NOMO-1 treated with DMSO at 0.1 percent for 48 hours (cell line): ENCODE results near the gene HYAL4.
A peak's percentile ranks its signal among the peaks of the same experiment; 100 is the strongest.
"Not testable (repeated sequence)": the region's sequence is repeated elsewhere in the genome, so short reads cannot be mapped to it uniquely, and the experiment has no call there.

Experiments
- DNase-seq: peaks from one replicate; lab custom pipeline; 2025; ENCODE audit not compliant: unreplicated experiment; lab: John Stamatoyannopoulos, UW

The HYAL4 gene

GRCh38 chr7:123844712-123845219, at the start of gene HYAL4:
HYAL4 (plus strand) TSS chr7:123845169; CDS start chr7:123868274, 23,105 bp downstream.
- no peak for DNase-seq

- no peak for DNase-seq
These were observed 49.1 kb upstream of the HYAL4 start for GRCh38 chr7:123795917-123796316.

GRCh38 chr7:123796568-123796967, 48.4 kb upstream of the HYAL4 start:
- DNase-seq, result no peak

- peak; percentile 7 for DNase-seq
These were observed 47.1 kb upstream of the HYAL4 start for GRCh38 chr7:123797673-123798531.

- no peak for DNase-seq
These were observed 46.3 kb upstream of the HYAL4 start for GRCh38 chr7:123798532-123799188.

- no peak for DNase-seq
These were observed 42.7 kb upstream of the HYAL4 start for GRCh38 chr7:123802249-123802648.

GRCh38 chr7:123805287-123805686, 39.7 kb upstream of the HYAL4 start:
- no peak for DNase-seq

GRCh38 chr7:123809471-123809870, 35.5 kb upstream of the HYAL4 start:
- no peak for DNase-seq

GRCh38 chr7:123811056-123811455, 33.9 kb upstream of the HYAL4 start:
- DNase-seq, result no peak

GRCh38 chr7:123816916-123817315, 28.1 kb upstream of the HYAL4 start:
- DNase-seq, result no peak

- DNase-seq, result no peak
These were observed 26.0 kb upstream of the HYAL4 start for GRCh38 chr7:123819001-123819400.

GRCh38 chr7:123819795-123820194, 25.2 kb upstream of the HYAL4 start:
- not testable (repeated sequence) for DNase-seq

- DNase-seq, result no peak
These were observed 24.1 kb upstream of the HYAL4 start for GRCh38 chr7:123820864-123821263.

- no peak for DNase-seq
These were observed 23.6 kb upstream of the HYAL4 start for GRCh38 chr7:123821320-123821719.

- no peak for DNase-seq
These were observed 20.8 kb upstream of the HYAL4 start for GRCh38 chr7:123823898-123824753.

GRCh38 chr7:123824754-123825067, 20.3 kb upstream of the HYAL4 start:
- no peak for DNase-seq

GRCh38 chr7:123828805-123829204, 16.2 kb upstream of the HYAL4 start:
- DNase-seq, result no peak

GRCh38 chr7:123836656-123837055, 8.3 kb upstream of the HYAL4 start:
- no peak for DNase-seq

GRCh38 chr7:123839106-123839505, 5.9 kb upstream of the HYAL4 start:
- DNase-seq, result not testable (repeated sequence)

- DNase-seq, result not testable (repeated sequence)
These were observed 827 bp upstream of the HYAL4 start for GRCh38 chr7:123844142-123844541.

GRCh38 chr7:123845823-123846216, 851 bp downstream of the HYAL4 start:
- DNase-seq, result no peak
